HCT116 (cell line): ENCODE results near the gene RTN4RL1.

Source experiments
- CTCF ChIP-seq, 3 experiments: fragments of 200-600 bp in 1 of 3; sonication (generic) in 1 of 3; IDR thresholded peaks in 2 of 3; conservative IDR thresholded peaks in 1 of 3; 2 replicates each; pipeline ENCODE4 v1.5.1; 2012 to 2017; ENCODE audit warnings: low read depth in 2 of 3, low read length in 2 of 3, antibody characterized with exemption in 1 of 3, borderline replicate concordance in 1 of 3, control low read depth in 1 of 3, mild to moderate bottlenecking in 1 of 3, mixed read lengths in 1 of 3, mixed run types in 1 of 3, moderate library complexity in 1 of 3; ENCODE audit not compliant: insufficient read depth in 1 of 3
- SRF ChIP-seq: IDR thresholded peaks from 2 replicates; pipeline ENCODE4 v1.6.1; 2012; ENCODE audit warnings: low read depth
- TF ChIP-seq, protein P1 (sequence below): IDR thresholded peaks from 2 replicates; pipeline ENCODE4 v1.6.1; 2012

DNA sequence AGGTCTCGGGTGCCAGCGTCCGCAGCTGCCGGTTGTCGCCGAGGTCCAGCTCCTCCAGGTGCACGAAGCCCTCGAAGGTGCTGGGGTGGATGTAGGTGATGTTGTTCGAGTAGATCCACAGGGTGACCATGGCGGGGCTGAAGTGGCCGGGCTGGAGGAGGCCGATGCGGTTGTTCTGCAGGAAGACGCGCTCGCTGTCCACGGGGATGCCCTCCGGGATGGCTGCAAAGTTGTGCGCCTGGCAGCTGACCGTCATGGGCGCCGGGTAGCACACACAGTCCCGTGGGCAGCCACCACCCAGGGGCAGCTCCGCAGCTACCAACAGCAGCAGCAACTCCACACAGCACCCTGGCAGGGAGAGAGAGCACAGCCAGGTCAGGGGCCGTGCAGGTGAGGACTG, 87.7 kb downstream of the RTN4RL1 start:
- TF ChIP-seq, protein P1, sequence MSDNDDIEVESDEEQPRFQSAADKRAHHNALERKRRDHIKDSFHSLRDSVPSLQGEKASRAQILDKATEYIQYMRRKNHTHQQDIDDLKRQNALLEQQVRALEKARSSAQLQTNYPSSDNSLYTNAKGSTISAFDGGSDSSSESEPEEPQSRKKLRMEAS = no peak
- TF ChIP-seq CTCF (IDR thresholded peaks at IDR 0.05 in 2 of 3, conservative IDR thresholded peaks at IDR 0.05 in 1 of 3; ENCODE audit: borderline replicate concordance in 1 of 3, insufficient read depth in 1 of 3, low read depth in 2 of 3, low read length in 2 of 3) (no peak), SRF (no peak)
